IPS-15b (cell line): Measurements from ENCODE around the gene CUEDC2.

Experiments
- H3K27me3 ChIP-seq: one replicate; pipeline ENCODE4 v1.6.1; 2013; ENCODE audit warnings: low read length; ENCODE audit not compliant: control insufficient read depth, insufficient read depth
- H3K36me3 ChIP-seq: one replicate; pipeline ENCODE4 v1.6.1; 2013; ENCODE audit warnings: low read length; ENCODE audit not compliant: control insufficient read depth, insufficient read depth
- H3K4me1 ChIP-seq: one replicate; pipeline ENCODE4 v1.6.1; 2013; ENCODE audit warnings: mild to moderate bottlenecking, low read length; ENCODE audit not compliant: control insufficient read depth, insufficient read depth
- H3K4me3 ChIP-seq: one replicate; pipeline ENCODE4 v1.5.1; 2013; ENCODE audit warnings: low read depth, low read length
- H3K9ac ChIP-seq: one replicate; pipeline ENCODE4 v1.6.1; 2013; ENCODE audit warnings: low read depth, mild to moderate bottlenecking, low read length
- H3K9me3 ChIP-seq: one replicate; pipeline ENCODE4 v1.6.1; 2013; ENCODE audit warnings: mild to moderate bottlenecking, low read length; ENCODE audit not compliant: control insufficient read depth, insufficient read depth

The CUEDC2 gene

GRCh38 chr10:102382871-102383270, 49.5 kb downstream of the CUEDC2 start:
- Histone ChIP-seq H3K36me3 (peaks cover 21% of the 10 kb centered on the region), H3K9me3 (no peaks in the 10 kb centered on the region), H3K27me3 (no peaks in the 10 kb centered on the region), H3K4me3 (no peak overlapping the region), H3K4me1 (no peaks in the 10 kb centered on the region), H3K9ac (no peak overlapping the region)

GRCh38 chr10:102381983-102382382, 50.4 kb downstream of the CUEDC2 start:
- H3K9me3 ChIP-seq = no peaks in the 10 kb centered on the region
- no peak overlapping the region for H3K9ac ChIP-seq
- H3K27me3 ChIP-seq = no peaks in the 10 kb centered on the region
- H3K36me3 ChIP-seq = peaks cover 21% of the 10 kb centered on the region
- no peak overlapping the region for H3K4me3 ChIP-seq
- H3K4me1 ChIP-seq = no peaks in the 10 kb centered on the region

GRCh38 chr10:102379383-102379782, 53.0 kb downstream of the CUEDC2 start:
- Histone ChIP-seq H3K27me3 (no peaks in the 10 kb centered on the region), H3K36me3 (peaks cover 34% of the 10 kb centered on the region)

DNA sequence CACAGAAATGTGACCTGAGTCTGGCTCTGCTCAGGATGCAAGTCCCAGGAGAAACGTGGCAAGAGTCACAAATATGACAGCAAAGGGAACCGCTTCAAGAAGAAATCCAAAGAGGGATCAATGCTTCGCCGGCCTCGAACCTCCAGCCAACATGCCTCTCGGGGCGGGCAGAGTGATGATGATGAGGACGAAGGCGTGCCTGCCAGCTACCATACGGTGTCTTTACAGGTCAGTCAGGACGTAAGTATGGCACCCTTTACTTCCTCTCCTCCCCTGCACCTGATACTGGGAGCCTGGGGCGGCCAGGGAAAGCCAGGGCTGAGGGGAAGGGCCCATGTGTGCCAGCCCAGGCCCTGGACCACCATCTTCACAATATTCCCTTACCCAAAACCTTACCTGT, 55.5 kb downstream of the CUEDC2 start:
- H3K27me3 ChIP-seq = no peaks in the 10 kb centered on the region
- no peak overlapping the region for H3K9ac ChIP-seq
- peaks cover 30% of the 10 kb centered on the region for H3K36me3 ChIP-seq
- H3K4me1 ChIP-seq = no peaks in the 10 kb centered on the region
- H3K9me3 ChIP-seq = no peaks in the 10 kb centered on the region
- no peak overlapping the region for H3K4me3 ChIP-seq

More at GRCh38 chr10:102379383-102379782, 53.0 kb downstream of the CUEDC2 start:
- Histone ChIP-seq H3K4me3 (no peak overlapping the region), H3K9ac (no peak overlapping the region), H3K9me3 (no peaks in the 10 kb centered on the region), H3K4me1 (no peaks in the 10 kb centered on the region)

- H3K36me3 ChIP-seq = peaks cover 26% of the 10 kb centered on the region
- no peaks in the 10 kb centered on the region for H3K27me3 ChIP-seq
These were observed 56.5 kb downstream of the CUEDC2 start for GRCh38 chr10:102375867-102376266.

GRCh38 chr10:102375250-102375649, 57.1 kb downstream of the CUEDC2 start:
- H3K4me3 ChIP-seq = no peak overlapping the region
- peaks cover 29% of the 10 kb centered on the region for H3K36me3 ChIP-seq
- H3K9ac ChIP-seq = no peak overlapping the region
- no peaks in the 10 kb centered on the region for H3K4me1 ChIP-seq
- no peaks in the 10 kb centered on the region for H3K9me3 ChIP-seq
- H3K27me3 ChIP-seq = no peaks in the 10 kb centered on the region

More at GRCh38 chr10:102375867-102376266, 56.5 kb downstream of the CUEDC2 start:
- no peaks in the 10 kb centered on the region for H3K4me1 ChIP-seq
- H3K4me3 ChIP-seq = no peak overlapping the region
- no peaks in the 10 kb centered on the region for H3K9me3 ChIP-seq
- no peak overlapping the region for H3K9ac ChIP-seq
